Fibroblast of villous mesenchyme (primary cell): ENCODE measurements around the gene SLC35E1. TPM values are rescaled to one million over a fixed set of nuclear protein-coding genes. Genes with fewer than 3 reads are reported as not detected.
A peak's percentile ranks its signal among the peaks of the same experiment; 100 is the strongest.

Source experiments
- DNase-seq: peaks from one replicate; pipeline ENCODE4 v3.0.0-alpha.2; 2010; ENCODE audit warnings: low read depth
- H3K4me3 ChIP-seq: 2 replicates; pipeline ENCODE4 v1.5.1; 2011; ENCODE audit warnings: low read depth, mild to moderate bottlenecking, low read length
- CTCF ChIP-seq: IDR thresholded peaks from 2 replicates; pipeline ENCODE4 v1.5.1; 2012; ENCODE audit warnings: low read depth, mild to moderate bottlenecking, low read length; ENCODE audit not compliant: insufficient read depth
- total RNA-seq: library from RNA; depleted of rRNA; stranded (reverse); fragments of >200 nt; gene quantifications from 2 replicates; pipeline ENCODE4 v1.2.3, GENCODE V29; 2012

The SLC35E1 gene
- total RNA-seq, 1 donor = 46.2 TPM

- no peak for DNase-seq
- H3K4me3 ChIP-seq = no peak overlapping the region
- no peak for TF ChIP-seq CTCF
These were observed 41.5 kb downstream of the SLC35E1 start for GRCh38 chr19:16530540-16531379.

- no peak for DNase-seq
- no peak for TF ChIP-seq CTCF
- no peak overlapping the region for H3K4me3 ChIP-seq
These were observed 42.6 kb downstream of the SLC35E1 start for GRCh38 chr19:16529466-16530144.

GRCh38 chr19:16527971-16528521, 44.2 kb downstream of the SLC35E1 start:
- H3K4me3 ChIP-seq = no peak overlapping the region
- peak; percentile 43 for TF ChIP-seq CTCF
- DNase-seq = peak; percentile 13

- H3K4me3 ChIP-seq = no peak overlapping the region
- no peak for DNase-seq
- no peak for TF ChIP-seq CTCF
These were observed 44.8 kb downstream of the SLC35E1 start for GRCh38 chr19:16527334-16527935.

- TF ChIP-seq CTCF = no peak
- no peak overlapping the region for H3K4me3 ChIP-seq
- DNase-seq = no peak
These were observed 46.3 kb downstream of the SLC35E1 start for GRCh38 chr19:16525751-16526481.

GRCh38 chr19:16524991-16525734, 47.1 kb downstream of the SLC35E1 start:
- no peak overlapping the region for H3K4me3 ChIP-seq
- DNase-seq = no peak
- no peak for TF ChIP-seq CTCF
